Esophagus squamous epithelium (tissue), 5 donors: ENCODE measurements around the gene UBC. TPM values are rescaled to one million over a fixed set of nuclear protein-coding genes. Genes with fewer than 3 reads are reported as not detected.
A peak's percentile ranks its signal among the peaks of the same experiment; 100 is the strongest.

ENCODE experiments used
- DNase-seq: peaks from one replicate; lab custom pipeline; 2025; lab: John Stamatoyannopoulos, UW
- H3K27ac ChIP-seq, 4 donors: fragments of 200-600 bp; sonication (generic); one replicate each; pipeline ENCODE4 v1.5.1; 2016 to 2019; ENCODE audit warnings: mild to moderate bottlenecking in 1 of 4
- H3K27me3 ChIP-seq, 4 donors: fragments of 200-600 bp; sonication (generic); 1 replicate in 3 of 4; 2 replicates in 1 of 4; pipeline versions ENCODE4 v1.5.1 to v1.6.0; 2017 to 2021; ENCODE audit warnings: antibody characterized with exemption in 1 of 4
- H3K36me3 ChIP-seq, 3 donors: fragments of 200-600 bp; sonication (generic); one replicate each; pipeline ENCODE4 v1.5.1; 2016 to 2019
- H3K4me1 ChIP-seq, 3 donors: fragments of 200-600 bp; sonication (generic); one replicate each; pipeline ENCODE4 v1.5.1; 2017 to 2019
- H3K4me3 ChIP-seq, 4 donors: fragments of 200-600 bp; sonication (generic); 1 replicate in 3 of 4; 2 replicates in 1 of 4; pipeline ENCODE4 v1.5.1; 2016 to 2019; ENCODE audit warnings: mild to moderate bottlenecking in 2 of 4, moderate library complexity in 1 of 4
- H3K9me3 ChIP-seq, 3 donors: fragments of 200-600 bp; sonication (generic); one replicate each; pipeline ENCODE4 v1.5.1; 2016 to 2019
- POLR2A ChIP-seq, 4 donors: fragments of 450-650 bp; IDR thresholded peaks; one replicate each; pipeline ENCODE4 v1.6.1; 2017; ENCODE audit warnings: antibody characterized with exemption in 4 of 4, mild to moderate bottlenecking in 4 of 4, moderate library complexity in 3 of 4
- WGBS, 2 donors: methylation state at CpG; one replicate each; pipeline ENCODE4 v1.1.5; 2018; 5-methylcytosine and 5-hydroxymethylcytosine counted together
- intact Hi-C: fragments of 100-400 bp; cut with DNase I; formaldehyde crosslinking; loops from one replicate; pipeline ENCODE4 v1.15.0; 2022
- total RNA-seq, 4 donors: library from RNA; depleted of rRNA; stranded (reverse); fragments of >200 nt; gene quantifications; one replicate each; pipeline ENCODE4 v1.1.0, GENCODE V29; 2016
- TF ChIP-seq, protein P1 (sequence below), 6 experiments: fragments of 450-650 bp in 4 of 6; fragments of 200-600 bp in 2 of 6; sonication (generic) in 2 of 6; IDR thresholded peaks; one replicate each; pipeline ENCODE4 v1.5.1; 2016 to 2019; ENCODE audit warnings: antibody characterized with exemption in 6 of 6, mild to moderate bottlenecking in 4 of 6, moderate library complexity in 4 of 6
- donor health status: DM: yes; HTN: yes; CAD: no.

The UBC gene
- total RNA-seq, 4 donors from 2014 or later, result 1,012 to 1,417 (median 1,215) TPM

DNA sequence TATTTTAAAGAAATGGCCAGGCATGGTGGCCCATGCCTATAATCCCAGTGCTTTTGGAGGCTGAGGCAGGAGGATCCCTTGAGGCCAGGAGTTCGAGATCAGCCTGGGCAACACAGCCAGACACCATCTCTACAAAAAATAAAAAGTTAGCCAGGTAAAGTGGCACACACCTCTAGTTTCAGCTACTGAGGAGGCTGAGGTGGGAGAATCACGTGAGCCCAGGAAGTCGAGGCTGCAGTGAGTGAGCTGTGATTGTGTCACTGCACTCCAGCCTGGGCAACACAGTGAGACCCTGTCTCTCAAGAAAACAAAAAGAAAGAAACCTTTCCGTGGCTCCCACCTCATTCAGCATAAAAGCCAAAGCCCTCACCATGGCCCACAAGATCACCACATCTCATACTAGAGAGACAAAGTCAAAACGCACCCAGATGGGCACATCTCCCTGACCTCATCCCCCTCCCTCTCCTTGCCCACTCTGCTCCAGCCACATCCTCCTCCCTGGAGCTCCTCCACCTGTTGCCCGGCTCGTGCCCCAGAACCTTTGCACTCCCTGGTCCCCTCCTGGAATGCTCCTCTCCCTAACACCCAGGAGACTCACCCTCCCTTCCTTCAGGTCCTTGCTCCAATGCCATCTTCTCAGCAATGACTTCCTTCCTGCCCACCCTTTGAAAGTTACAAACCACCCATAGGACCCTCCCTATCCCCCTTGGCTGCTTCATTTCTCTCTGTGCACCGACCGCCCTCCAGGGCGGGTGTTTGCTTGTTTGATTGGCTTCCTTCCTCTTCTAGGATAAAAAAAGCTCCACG is 46.0 kb downstream of the UBC start:
- Histone ChIP-seq H3K4me1 (peaks cover 6 to 24% (median 8%) of the 10 kb centered on the region in 3 donors), H3K27me3 (no peaks in the 10 kb centered on the region), H3K36me3 (no peaks in the 10 kb centered on the region), H3K4me3 (peak overlapping the region in 1 of 4 donors; percentile 10), H3K9me3 (no peaks in the 10 kb centered on the region), H3K27ac (peak overlapping the region in 3 of 4 donors; percentile 19 to 45 (median 36))
- TF ChIP-seq, protein P1, sequence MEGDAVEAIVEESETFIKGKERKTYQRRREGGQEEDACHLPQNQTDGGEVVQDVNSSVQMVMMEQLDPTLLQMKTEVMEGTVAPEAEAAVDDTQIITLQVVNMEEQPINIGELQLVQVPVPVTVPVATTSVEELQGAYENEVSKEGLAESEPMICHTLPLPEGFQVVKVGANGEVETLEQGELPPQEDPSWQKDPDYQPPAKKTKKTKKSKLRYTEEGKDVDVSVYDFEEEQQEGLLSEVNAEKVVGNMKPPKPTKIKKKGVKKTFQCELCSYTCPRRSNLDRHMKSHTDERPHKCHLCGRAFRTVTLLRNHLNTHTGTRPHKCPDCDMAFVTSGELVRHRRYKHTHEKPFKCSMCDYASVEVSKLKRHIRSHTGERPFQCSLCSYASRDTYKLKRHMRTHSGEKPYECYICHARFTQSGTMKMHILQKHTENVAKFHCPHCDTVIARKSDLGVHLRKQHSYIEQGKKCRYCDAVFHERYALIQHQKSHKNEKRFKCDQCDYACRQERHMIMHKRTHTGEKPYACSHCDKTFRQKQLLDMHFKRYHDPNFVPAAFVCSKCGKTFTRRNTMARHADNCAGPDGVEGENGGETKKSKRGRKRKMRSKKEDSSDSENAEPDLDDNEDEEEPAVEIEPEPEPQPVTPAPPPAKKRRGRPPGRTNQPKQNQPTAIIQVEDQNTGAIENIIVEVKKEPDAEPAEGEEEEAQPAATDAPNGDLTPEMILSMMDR (IDR thresholded peaks at IDR 0.05), result no peak
- TF ChIP-seq POLR2A (IDR thresholded peaks at IDR 0.05), result no peak
- WGBS, 2 donors, result 55 to 60% methylated on average over 11 of the region's 11 CpGs
- intact Hi-C loops, result no loop called here
- DNase-seq, result no peak

DNA sequence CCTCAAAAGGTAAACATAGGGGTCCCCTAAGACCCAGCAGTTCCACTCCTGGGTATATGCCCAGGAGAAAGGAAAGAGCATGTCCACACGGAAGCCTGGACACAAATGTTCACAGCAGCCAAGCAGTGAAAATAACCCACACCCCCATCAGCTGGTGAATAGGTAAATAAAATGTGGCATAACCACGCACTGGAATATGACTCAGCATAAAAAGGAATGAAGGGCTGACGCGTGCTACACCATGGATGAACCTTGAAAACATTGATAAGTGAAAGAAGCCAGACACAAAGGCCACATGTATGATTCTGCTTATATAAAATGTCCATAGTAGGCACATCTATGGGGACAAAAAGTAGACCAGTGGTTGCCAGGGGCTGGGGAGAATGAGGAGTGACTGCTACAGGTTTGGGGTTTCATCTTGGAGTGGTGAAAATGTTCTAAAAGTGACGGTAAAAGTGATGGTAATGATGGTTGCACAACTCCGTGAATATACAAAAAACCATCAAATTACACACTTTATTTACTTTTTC is 47.0 kb downstream of the UBC start:
- H3K27me3 ChIP-seq, result no peaks in the 10 kb centered on the region
- peaks cover 15 to 34% (median 15%) of the 10 kb centered on the region in 3 donors for H3K4me1 ChIP-seq
- H3K36me3 ChIP-seq, result no peaks in the 10 kb centered on the region
- no peak overlapping the region for H3K4me3 ChIP-seq
- 32 to 57% methylated on average over 6 of the region's 6 CpGs for WGBS, 2 donors
- H3K27ac ChIP-seq, result no peak overlapping the region
- no peaks in the 10 kb centered on the region for H3K9me3 ChIP-seq
- no peak for DNase-seq
- no peak for TF ChIP-seq POLR2A (IDR thresholded peaks at IDR 0.05)
- TF ChIP-seq, protein P1 (IDR thresholded peaks at IDR 0.05), result no peak
- intact Hi-C loops, result no loop called here

DNA sequence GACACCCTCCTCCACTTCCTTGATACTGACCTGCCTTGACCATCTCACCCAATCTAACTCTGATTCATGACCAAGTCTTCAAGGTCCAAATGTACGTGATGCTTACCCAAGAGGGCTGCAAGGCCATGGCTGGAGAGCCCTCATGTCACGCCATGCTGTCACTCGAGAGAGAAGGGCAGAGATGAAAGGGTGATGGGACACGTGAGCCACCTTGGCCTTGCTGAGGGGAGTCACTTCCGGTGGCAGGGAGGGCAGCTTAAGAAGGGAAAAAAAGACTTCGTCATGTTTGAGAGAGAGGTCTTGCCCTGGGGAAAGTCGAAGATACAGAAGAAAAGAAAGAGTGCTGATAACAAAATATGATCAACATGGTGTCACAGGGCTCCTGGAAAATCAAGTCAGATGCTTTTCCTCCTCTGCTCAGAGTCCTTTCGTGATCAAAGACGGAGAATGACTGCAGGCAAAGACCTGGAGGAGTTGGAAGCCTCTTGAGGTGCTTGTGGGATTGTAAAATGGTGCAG is 47.5 kb downstream of the UBC start:
- DNase-seq, result no peak
- intact Hi-C loops, result no loop called here
- Histone ChIP-seq H3K36me3 (no peaks in the 10 kb centered on the region), H3K27me3 (no peaks in the 10 kb centered on the region), H3K27ac (no peak overlapping the region), H3K4me1 (peaks cover 15 to 39% (median 16%) of the 10 kb centered on the region in 3 donors), H3K9me3 (no peaks in the 10 kb centered on the region), H3K4me3 (no peak overlapping the region)
- TF ChIP-seq, protein P1 (IDR thresholded peaks at IDR 0.05), result no peak
- TF ChIP-seq POLR2A (IDR thresholded peaks at IDR 0.05), result no peak
- 82 to 90% methylated on average over 8 to 9 of the region's 9 CpGs for WGBS, 2 donors

- DNase-seq, result no peak
- Histone ChIP-seq H3K9me3 (no peaks in the 10 kb centered on the region), H3K27me3 (no peaks in the 10 kb centered on the region), H3K27ac (no peak overlapping the region), H3K4me1 (peaks cover 15 to 45% (median 16%) of the 10 kb centered on the region in 3 donors), H3K4me3 (no peak overlapping the region), H3K36me3 (no peaks in the 10 kb centered on the region)
- 81 to 92% methylated on average over 10 of the region's 10 CpGs for WGBS, 2 donors
- TF ChIP-seq POLR2A (IDR thresholded peaks at IDR 0.05), result no peak
- TF ChIP-seq, protein P1 (IDR thresholded peaks at IDR 0.05), result no peak
- intact Hi-C loops, result no loop called here
Observed at GRCh38 chr12:124866195-124866882, 48.1 kb downstream of the UBC start.
